Measurements from ENCODE around the gene OR10G4. TPM values are rescaled to one million over a fixed set of nuclear protein-coding genes. Genes with fewer than 3 reads are reported as not detected.
"Not testable (repeated sequence)": the region's sequence is repeated elsewhere in the genome, so short reads cannot be mapped to it uniquely, and the experiment has no call there.

Gene OR10G4, protein sequence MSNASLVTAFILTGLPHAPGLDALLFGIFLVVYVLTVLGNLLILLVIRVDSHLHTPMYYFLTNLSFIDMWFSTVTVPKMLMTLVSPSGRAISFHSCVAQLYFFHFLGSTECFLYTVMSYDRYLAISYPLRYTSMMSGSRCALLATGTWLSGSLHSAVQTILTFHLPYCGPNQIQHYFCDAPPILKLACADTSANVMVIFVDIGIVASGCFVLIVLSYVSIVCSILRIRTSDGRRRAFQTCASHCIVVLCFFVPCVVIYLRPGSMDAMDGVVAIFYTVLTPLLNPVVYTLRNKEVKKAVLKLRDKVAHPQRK
- not detected in 2 replicates for total RNA-seq

DNA sequence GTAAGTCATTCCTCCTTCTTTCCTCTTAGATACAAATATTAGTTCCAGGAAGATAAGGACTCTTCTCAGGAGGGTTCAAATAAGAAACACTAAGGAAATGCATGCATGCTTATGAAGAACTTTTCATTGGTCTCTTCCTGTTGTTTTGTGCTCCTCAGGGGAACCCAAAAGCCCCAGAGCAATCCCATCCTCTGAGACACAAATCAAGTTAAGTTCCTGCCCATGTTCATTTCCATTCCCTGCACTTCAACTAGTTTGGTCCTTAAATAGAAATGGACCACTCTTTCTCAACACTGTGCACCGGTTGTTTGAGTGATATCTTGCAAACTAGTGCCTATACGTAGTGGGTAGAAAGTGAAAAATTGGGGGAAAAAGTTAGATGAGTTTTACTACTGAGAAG lies at the start of gene OR10G4:
OR10G4 (plus strand) TSS at position 301 of the 400 bp plus-strand sequence. CDS start 2,578 bp downstream, outside the sequence.
- intact Hi-C loops (cut with micrococcal nuclease), result no loop called here

GRCh38 chr11:123973816-123974215 lies 39.0 kb upstream of the OR10G4 start:
- intact Hi-C loops (cut with micrococcal nuclease), result no loop called here

DNA sequence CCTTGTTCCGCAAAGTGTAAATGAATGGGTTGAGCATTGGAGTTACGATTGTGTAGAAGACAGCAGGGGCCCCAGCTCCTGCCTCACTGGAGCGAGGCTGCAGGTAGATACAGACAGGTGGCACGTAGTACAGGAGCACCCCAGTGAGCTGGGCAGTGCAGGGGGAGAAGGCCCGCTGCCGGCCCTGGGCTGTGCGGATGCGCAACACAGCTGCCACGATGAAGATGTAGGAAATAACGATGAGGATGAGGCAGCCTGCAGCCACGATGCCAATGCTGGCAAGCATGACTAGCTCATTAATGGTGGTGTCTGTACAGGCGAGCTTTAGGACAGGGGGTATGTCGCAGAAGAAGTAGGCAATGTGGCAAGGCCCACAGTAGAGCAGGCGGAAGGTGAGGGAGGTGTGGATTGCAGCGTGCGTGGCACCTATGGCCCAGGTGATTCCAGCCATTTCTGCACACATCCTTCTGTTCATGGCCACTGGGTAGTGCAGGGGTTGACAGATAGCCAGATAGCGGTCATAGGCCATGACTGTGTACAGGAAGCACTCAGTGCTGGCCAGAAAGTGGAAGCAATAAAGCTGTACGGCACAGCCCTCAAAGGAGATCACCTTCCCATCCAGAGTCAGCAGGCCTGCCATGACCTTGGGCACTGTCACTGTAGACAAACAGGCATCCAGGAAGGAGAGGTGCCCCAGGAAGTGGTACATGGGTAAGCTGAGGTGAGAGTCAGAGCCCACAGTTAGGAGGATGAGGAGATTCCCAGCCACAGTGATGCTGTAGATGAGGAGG lies 35.8 kb upstream of the OR10G4 start:
- intact Hi-C loops (cut with micrococcal nuclease), result no loop called here

DNA sequence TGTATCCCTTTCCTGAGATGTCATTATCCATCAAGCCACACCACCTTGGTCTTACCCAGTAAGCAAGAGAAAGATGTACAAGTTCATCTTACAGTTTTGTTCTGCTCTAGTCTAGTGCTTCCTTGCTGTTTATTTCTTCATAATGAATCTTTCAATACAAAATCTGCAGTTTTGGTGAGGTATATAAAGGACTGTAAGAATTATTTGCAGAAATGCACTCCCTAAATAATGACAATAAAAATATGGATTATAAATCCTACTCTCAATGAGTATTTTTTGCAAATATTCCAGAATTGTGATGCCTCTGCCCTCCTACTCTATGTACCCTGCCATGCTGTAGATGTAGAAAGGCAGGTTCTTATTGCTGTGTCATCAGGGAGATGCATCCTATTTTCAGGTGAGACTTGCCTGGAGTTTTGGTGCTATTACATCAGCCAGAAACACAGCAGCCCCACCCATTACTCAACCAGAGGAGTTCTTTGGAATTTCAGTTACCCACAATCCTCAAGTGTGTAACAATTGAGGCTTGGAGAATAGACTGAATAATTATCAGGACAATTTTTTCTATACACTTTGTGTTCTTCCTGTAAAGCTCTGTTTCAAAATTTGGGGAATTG lies 35.0 kb upstream of the OR10G4 start, which contains the start of gene OR10S1:
OR10S1 (minus strand) TSS at position 51 of the 617 bp plus-strand sequence. CDS start 117 bp downstream, outside the sequence.
- intact Hi-C loops (cut with micrococcal nuclease), result no loop called here

DNA sequence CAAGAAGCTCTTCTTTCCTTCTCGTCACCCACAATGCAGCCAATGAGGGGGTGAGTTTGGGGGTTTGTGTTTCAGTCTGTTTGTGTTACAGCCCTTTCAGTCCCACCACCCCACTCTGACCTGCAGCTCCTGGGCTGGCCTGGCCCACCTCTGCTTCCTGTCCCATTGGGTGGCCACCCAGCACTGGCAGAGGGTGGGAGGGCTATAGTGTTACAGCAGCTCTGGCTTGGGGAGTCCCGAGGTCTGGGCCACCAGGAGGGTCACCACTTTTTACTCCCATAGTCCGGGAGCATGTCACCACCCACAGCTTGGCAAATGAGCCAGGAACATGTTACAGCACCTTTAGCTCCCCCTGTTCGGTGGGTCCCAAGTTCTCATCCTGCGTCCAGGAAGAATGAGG lies 33.5 kb upstream of the OR10G4 start:
- intact Hi-C loops (cut with micrococcal nuclease), result no loop called here

DNA sequence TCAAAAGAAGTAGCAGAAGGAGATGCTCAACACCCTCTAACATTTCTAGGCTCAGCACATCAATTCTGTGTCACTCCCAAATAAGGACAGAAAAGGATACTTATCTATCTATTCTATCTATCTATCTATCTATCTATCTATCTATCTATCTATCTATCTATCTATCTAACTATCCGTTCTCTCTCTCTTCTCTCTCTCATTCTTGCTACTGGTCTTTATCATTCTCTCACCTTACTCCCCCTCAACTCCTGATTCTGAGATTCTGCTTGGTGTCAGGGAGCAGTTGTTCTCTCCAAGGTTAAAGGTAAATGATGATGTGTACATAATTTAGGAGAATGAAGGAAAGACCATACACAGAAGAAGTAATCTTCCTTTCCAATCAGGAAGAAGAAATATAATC lies 17.7 kb upstream of the OR10G4 start, which contains the start of gene OR10G6:
OR10G6 (minus strand) TSS at position 43 of the 400 bp plus-strand sequence; CDS start at position 43, 0 bp downstream.
- intact Hi-C loops (cut with micrococcal nuclease), result no loop called here

GRCh38 chr11:124015837-124016236 lies 3.0 kb downstream of the OR10G4 start:
- intact Hi-C loops (cut with micrococcal nuclease), result not testable (repeated sequence)

DNA sequence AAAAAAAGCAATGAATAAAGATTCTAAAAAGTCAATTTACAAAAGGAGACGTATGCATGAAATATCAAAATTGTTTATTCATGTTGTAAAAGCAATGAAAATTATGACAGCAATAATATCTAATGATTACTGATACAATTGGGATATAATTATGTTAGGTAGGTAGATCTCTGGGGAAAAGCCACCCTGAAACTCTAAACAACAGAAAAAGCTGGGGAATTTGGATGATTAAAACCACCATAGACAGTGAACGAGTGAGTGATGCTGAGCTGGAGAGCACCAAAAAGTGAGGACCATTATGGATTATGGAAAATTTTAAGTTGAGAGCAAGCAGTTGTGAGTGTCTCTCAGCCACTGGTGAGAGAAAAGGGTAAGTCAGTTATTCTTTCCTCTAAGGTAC lies 13.7 kb downstream of the OR10G4 start, which contains the start of gene OR10G8:
OR10G8 (plus strand) TSS at position 301 of the 400 bp plus-strand sequence. CDS start 2,825 bp downstream, outside the sequence.
- intact Hi-C loops (cut with micrococcal nuclease), result no loop called here

- intact Hi-C loops (cut with micrococcal nuclease), result no loop called here
These were observed 23.9 kb downstream of the OR10G4 start for GRCh38 chr11:124036666-124037065.

GRCh38 chr11:124039557-124039956 lies 26.8 kb downstream of the OR10G4 start:
- intact Hi-C loops (cut with micrococcal nuclease), result no loop called here

- intact Hi-C loops (cut with micrococcal nuclease), result no loop called here
These were observed 28.5 kb downstream of the OR10G4 start, which contains the start of gene OR10G7 for GRCh38 chr11:124041254-124041653. Gene OR10G7 (minus strand): TSS chr11:124041325. CDS start chr11:124039001, 2,324 bp downstream.

- intact Hi-C loops (cut with micrococcal nuclease), result no loop called here
These were observed 30.6 kb downstream of the OR10G4 start for GRCh38 chr11:124043420-124043819.

DNA sequence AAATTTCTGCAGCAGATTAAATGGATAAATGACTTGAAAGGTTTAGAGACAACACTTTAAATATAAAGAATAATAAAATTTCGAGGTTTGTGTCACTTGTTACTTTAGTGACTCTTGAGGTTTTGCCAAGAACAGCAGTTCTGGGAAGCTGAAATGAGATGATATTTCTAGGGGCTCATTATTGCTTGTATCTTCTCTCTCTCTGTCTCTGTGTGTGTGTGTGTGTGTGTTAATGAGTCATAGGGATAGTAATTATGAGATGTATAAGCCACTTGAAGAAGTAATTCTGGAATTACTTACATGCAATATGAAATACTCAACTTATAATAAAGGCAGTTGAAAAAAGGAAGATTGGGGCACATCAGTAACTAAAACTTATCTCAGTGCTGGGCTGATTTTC lies 38.0 kb downstream of the OR10G4 start:
- intact Hi-C loops (cut with micrococcal nuclease), result no loop called here

DNA sequence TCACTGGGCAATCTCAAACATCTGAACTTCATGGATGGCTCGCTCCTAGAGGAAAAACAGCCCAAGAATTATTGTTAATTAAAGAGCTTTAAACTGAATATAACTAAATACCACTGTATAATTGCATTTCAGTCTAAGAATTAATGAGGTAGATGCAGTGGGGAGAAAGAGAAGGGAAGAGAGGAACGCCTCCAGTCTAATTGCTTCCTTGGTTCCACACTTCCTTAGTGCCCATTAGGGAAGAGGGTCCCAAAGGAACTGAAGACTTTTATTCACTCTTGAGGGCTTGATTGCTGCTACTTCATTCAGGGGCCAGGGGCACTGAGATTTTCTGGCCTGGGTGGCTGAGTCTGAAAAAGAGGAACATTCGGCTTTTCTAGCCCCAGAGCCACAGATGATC lies 40.2 kb downstream of the OR10G4 start:
- intact Hi-C loops (cut with micrococcal nuclease), result no loop called here

Other genes starting within 250 kb of the OR10G4 start
- gene OR6M1, start 206.6 kb upstream of the OR10G4 start, total RNA-seq, result not detected in 2 replicates
- not detected in 2 replicates for gene TMEM225, start 127.3 kb upstream of the OR10G4 start, total RNA-seq
- gene OR8D4, start 110.8 kb upstream of the OR10G4 start, total RNA-seq, result not detected in 2 replicates
- gene OR4D5, start 73.4 kb upstream of the OR10G4 start, total RNA-seq, result not detected in 2 replicates
- gene OR6T1, start 69.2 kb upstream of the OR10G4 start, total RNA-seq, result not detected in 2 replicates
- gene OR10S1, start 35.2 kb upstream of the OR10G4 start, total RNA-seq, result not detected in 2 replicates
- gene OR10G6, start 17.8 kb upstream of the OR10G4 start, total RNA-seq, result not detected in 2 replicates
- gene OR10G9, start 10.0 kb downstream of the OR10G4 start, total RNA-seq, result not detected in 2 replicates
- not detected in 2 replicates for gene OR10G8, start 13.8 kb downstream of the OR10G4 start, total RNA-seq
- gene OR10G7, start 28.3 kb downstream of the OR10G4 start, total RNA-seq, result not detected in 2 replicates
- gene VWA5A, start 102.5 kb downstream of the OR10G4 start, total RNA-seq, result 9.5 and 11.0 TPM in 2 replicates
- gene OR10D3, start 170.3 kb downstream of the OR10G4 start, total RNA-seq, result not detected in 2 replicates
- gene OR8G1, start 228.1 kb downstream of the OR10G4 start, total RNA-seq, result not detected in 2 replicates
- gene OR8G5, start 243.4 kb downstream of the OR10G4 start, total RNA-seq, result not detected in 2 replicates

Measured in T-helper 1 cell treated with Interleukin-12 subunit alpha and Interleukin-12 subunit beta and Interleukin-4 antibody, amounts not matched to agents 30 ng/mL and 1 ng/mL, for 36 hours (primary cell).